HEK293T (cell line): Measurements from ENCODE around the gene SGTA.

Source experiments
- CTCF ChIA-PET: fragments of 350-600 bp; formaldehyde crosslinking; extraction: SDS; loops from one replicate; lab custom pipeline; 2021; ENCODE audit warnings: antibody characterized with exemption, inconsistent platforms; lab: Yijun Ruan, JAX
- POLR2A ChIA-PET: fragments of 350-600 bp; formaldehyde crosslinking; extraction: SDS; loops from one replicate; lab custom pipeline; 2020; ENCODE audit warnings: antibody characterized with exemption, inconsistent platforms; lab: Yijun Ruan, JAX
- DNase-seq: peaks from one replicate; pipeline ENCODE4 v3.0.0; 2012; ENCODE audit warnings: mixed read lengths; ENCODE audit errors: extremely low spot score
- ARNT ChIP-seq: fragments of 450-650 bp; IDR thresholded peaks from 2 replicates; pipeline ENCODE4 v1.6.1; 2017; ENCODE audit warnings: mild to moderate bottlenecking
- BHLHE40 ChIP-seq: fragments of 450-650 bp; IDR thresholded peaks from 2 replicates; pipeline ENCODE4 v1.6.1; 2016; ENCODE audit warnings: mild to moderate bottlenecking, moderate library complexity, borderline replicate concordance
- CTBP1 ChIP-seq: fragments of 450-650 bp; IDR thresholded peaks from 2 replicates; pipeline ENCODE4 v1.6.1; 2016; ENCODE audit warnings: borderline replicate concordance
- ELF4 ChIP-seq: fragments of 450-650 bp; IDR thresholded peaks from 2 replicates; pipeline ENCODE4 v1.6.1; 2017; ENCODE audit warnings: antibody characterized with exemption
- FOXA1 ChIP-seq: fragments of 450-650 bp; IDR thresholded peaks from 2 replicates; pipeline ENCODE4 v1.6.1; 2016; ENCODE audit warnings: mild to moderate bottlenecking
- FOXK2 ChIP-seq: fragments of 450-650 bp; IDR thresholded peaks from 2 replicates; pipeline ENCODE4 v1.6.1; 2016; ENCODE audit warnings: mild to moderate bottlenecking
- FOXM1 ChIP-seq: fragments of 450-650 bp; IDR thresholded peaks from 2 replicates; pipeline ENCODE4 v1.6.1; 2017; ENCODE audit warnings: mild to moderate bottlenecking, borderline replicate concordance
- HDGF ChIP-seq: fragments of 450-650 bp; IDR thresholded peaks from 2 replicates; pipeline ENCODE4 v1.6.1; 2017; ENCODE audit warnings: antibody characterized with exemption, borderline replicate concordance
- L3MBTL2 ChIP-seq: fragments of 450-650 bp; conservative IDR thresholded peaks from 2 replicates; pipeline ENCODE4 v1.6.1; 2016; ENCODE audit warnings: mild to moderate bottlenecking
- LEF1 ChIP-seq: fragments of 450-650 bp; IDR thresholded peaks from 2 replicates; pipeline ENCODE4 v1.6.1; 2017; ENCODE audit warnings: mild to moderate bottlenecking, borderline replicate concordance
- NFRKB ChIP-seq: fragments of 450-650 bp; IDR thresholded peaks from 2 replicates; pipeline ENCODE4 v1.6.1; 2016; ENCODE audit warnings: mild to moderate bottlenecking, moderate library complexity
- SP1 ChIP-seq: fragments of 450-650 bp; IDR thresholded peaks from 2 replicates; pipeline ENCODE4 v1.6.1; 2017
- SUZ12 ChIP-seq: fragments of 450-650 bp; IDR thresholded peaks from 2 replicates; pipeline ENCODE4 v1.6.1; 2016; ENCODE audit warnings: mild to moderate bottlenecking
- TARDBP ChIP-seq: fragments of 450-650 bp; IDR thresholded peaks from 2 replicates; pipeline ENCODE4 v1.6.1; 2016
- ZNF384 ChIP-seq: fragments of 450-650 bp; IDR thresholded peaks from 2 replicates; pipeline ENCODE4 v1.6.1; 2016
- TF ChIP-seq, protein P1 (sequence below): fragments of 450-650 bp; IDR thresholded peaks from 2 replicates; pipeline ENCODE4 v1.6.1; 2016

Gene SGTA

GRCh38 chr19:2805991-2806649, 23.0 kb upstream of the SGTA start:
- DNase-seq: no peak
- TF ChIP-seq L3MBTL2 (no peak), CTBP1 (no peak), HDGF (no peak), SUZ12 (no peak)
- CTCF ChIA-PET: no interaction called here
- POLR2A ChIA-PET: no interaction called here

- no peak for TF ChIP-seq ELF4
- TF ChIP-seq FOXA1: no peak
- TF ChIP-seq HDGF: no peak
- TF ChIP-seq TARDBP: no peak
- no peak for DNase-seq
- POLR2A ChIA-PET: no interaction called here
- CTCF ChIA-PET: no interaction called here
Observed at GRCh38 chr19:2805261-2805900, 22.3 kb upstream of the SGTA start.

GRCh38 chr19:2804156-2805004, 21.3 kb upstream of the SGTA start:
- ChIA-PET CTCF (no interaction called here), POLR2A (interaction anchor here (1.2 kb wide), 1 partner anchor 21 kb away, joined by 3 read pairs; the partner anchor contains the start of gene SGTA)
- DNase-seq: no peak
- TF ChIP-seq SUZ12: no peak
- TF ChIP-seq ZNF384: no peak
- TF ChIP-seq NFRKB: no peak
- TF ChIP-seq HDGF: no peak
- TF ChIP-seq FOXK2: no peak
- no peak for TF ChIP-seq ARNT
- TF ChIP-seq TARDBP: no peak
- TF ChIP-seq FOXM1: no peak
- TF ChIP-seq CTBP1: no peak
- no peak for TF ChIP-seq SP1
- TF ChIP-seq, protein P1, sequence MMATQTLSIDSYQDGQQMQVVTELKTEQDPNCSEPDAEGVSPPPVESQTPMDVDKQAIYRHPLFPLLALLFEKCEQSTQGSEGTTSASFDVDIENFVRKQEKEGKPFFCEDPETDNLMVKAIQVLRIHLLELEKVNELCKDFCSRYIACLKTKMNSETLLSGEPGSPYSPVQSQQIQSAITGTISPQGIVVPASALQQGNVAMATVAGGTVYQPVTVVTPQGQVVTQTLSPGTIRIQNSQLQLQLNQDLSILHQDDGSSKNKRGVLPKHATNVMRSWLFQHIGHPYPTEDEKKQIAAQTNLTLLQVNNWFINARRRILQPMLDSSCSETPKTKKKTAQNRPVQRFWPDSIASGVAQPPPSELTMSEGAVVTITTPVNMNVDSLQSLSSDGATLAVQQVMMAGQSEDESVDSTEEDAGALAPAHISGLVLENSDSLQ: no peak
- no peak for TF ChIP-seq LEF1
- TF ChIP-seq FOXA1: no peak
- no peak for TF ChIP-seq L3MBTL2
- no peak for TF ChIP-seq BHLHE40
- no peak for TF ChIP-seq ELF4

GRCh38 chr19:2803486-2804155, 20.5 kb upstream of the SGTA start:
- no peak for DNase-seq
- no peak for TF ChIP-seq CTBP1
- no peak for TF ChIP-seq ARNT
- no peak for TF ChIP-seq L3MBTL2
- no peak for TF ChIP-seq HDGF
- no peak for TF ChIP-seq TARDBP
- no peak for TF ChIP-seq NFRKB
- TF ChIP-seq, protein P1: no peak
- TF ChIP-seq FOXA1: no peak
- TF ChIP-seq ZNF384: no peak
- TF ChIP-seq ELF4: no peak
- no peak for TF ChIP-seq LEF1
- TF ChIP-seq BHLHE40: no peak
- TF ChIP-seq SP1: no peak
- no peak for TF ChIP-seq SUZ12
- no peak for TF ChIP-seq FOXK2
- no peak for TF ChIP-seq FOXM1
- POLR2A ChIA-PET: interaction anchor here (1.2 kb wide), 1 partner anchor 20 kb away, joined by 3 read pairs; the partner anchor contains the start of gene SGTA
- CTCF ChIA-PET: no interaction called here

DNA sequence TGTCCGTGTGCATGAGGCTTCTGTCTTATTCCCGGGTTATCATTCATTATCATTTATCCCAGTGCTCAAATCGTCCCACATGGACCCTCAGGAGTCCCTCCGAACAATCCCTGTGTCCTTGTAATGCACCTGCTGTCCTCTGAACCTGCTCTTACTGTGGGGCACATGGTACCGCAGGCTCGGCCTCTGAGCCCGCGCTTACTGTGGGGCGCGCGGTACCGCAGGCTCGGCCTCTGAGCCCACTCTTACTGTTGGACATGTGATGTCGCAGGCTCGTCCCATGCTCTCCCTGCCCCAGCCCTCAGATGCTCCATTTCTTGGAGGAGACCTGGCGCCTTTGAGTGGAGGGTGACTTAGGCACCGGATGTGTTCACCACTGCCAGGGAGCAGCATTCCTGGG, 19.8 kb upstream of the SGTA start:
- DNase-seq: no peak
- TF ChIP-seq FOXM1 (no peak), FOXK2 (no peak), SP1 (no peak), BHLHE40 (no peak), L3MBTL2 (no peak), HDGF (no peak), FOXA1 (no peak), TARDBP (no peak), ELF4 (no peak), ZNF384 (no peak), ARNT (no peak), CTBP1 (no peak), NFRKB (no peak), LEF1 (no peak), SUZ12 (no peak)
- TF ChIP-seq, protein P1: no peak
- POLR2A ChIA-PET: no interaction called here
- CTCF ChIA-PET: no interaction called here
